A673 (cell line): ENCODE data around the gene MAD2L2.

Source experiments
- CTCF ChIP-seq: fragments of 300-800, 200-600 bp; sonication (generic); conservative IDR thresholded peaks from 2 replicates; pipeline ENCODE4 v1.5.1; 2017; ENCODE audit warnings: low read depth, mild to moderate bottlenecking, antibody characterized with exemption, low read length, moderate library complexity, mixed read lengths
- EZH2 ChIP-seq: fragments of 200-600 bp; sonication (generic); IDR thresholded peaks from 2 replicates; pipeline ENCODE4 v1.6.1; 2017; ENCODE audit warnings: borderline replicate concordance, low read depth, mild to moderate bottlenecking, mixed read lengths, antibody characterized with exemption, low read length; ENCODE audit not compliant: poor library complexity, severe bottlenecking

DNA sequence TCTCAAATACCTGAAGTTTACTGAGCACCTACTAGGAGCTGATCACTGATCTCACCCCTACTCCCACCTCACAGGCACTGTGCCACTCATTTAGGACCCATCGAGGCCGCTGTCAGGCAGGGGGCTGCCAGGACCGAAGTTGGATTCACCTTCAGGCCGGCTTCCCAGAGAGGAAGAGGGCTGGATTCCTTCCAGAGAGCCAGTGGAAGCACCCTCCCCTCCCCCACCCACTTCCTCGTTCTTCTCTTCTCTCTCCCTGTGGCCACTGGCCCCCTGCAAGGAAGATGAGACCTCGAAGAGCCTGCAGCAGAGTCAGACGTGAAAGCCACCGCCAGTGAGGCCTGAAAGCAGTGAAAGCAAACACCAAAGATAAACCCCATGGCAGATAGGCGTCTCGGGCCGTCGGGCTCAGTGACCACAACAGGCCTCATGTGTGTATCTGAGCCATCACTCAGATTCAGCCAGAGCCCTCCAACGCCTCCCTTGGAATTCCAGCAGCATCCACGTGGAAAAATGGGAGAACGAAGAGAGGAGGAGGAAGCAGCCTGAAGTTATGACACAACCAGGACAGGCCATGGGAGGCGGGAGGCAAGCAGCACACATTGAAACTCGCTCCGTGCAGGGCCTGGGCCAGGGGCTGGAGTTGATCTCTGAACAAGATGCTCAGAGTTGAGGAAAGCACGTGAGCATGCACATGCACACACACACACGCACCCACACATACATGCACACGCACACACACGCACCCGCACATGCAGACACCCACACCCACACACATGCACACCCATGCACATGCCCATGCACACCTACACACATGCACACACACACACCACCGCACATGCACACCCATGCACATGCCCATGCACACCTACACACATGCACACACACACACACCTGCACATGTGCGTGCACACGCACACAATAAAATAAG is 48.8 kb upstream of the MAD2L2 start:
- TF ChIP-seq CTCF = no peak
- no peak for TF ChIP-seq EZH2
